ENCODE measurements around the gene HCRTR2.
"Not testable (repeated sequence)": the region's sequence is repeated elsewhere in the genome, so short reads cannot be mapped to it uniquely, and the experiment has no call there.

The HCRTR2 gene

DNA sequence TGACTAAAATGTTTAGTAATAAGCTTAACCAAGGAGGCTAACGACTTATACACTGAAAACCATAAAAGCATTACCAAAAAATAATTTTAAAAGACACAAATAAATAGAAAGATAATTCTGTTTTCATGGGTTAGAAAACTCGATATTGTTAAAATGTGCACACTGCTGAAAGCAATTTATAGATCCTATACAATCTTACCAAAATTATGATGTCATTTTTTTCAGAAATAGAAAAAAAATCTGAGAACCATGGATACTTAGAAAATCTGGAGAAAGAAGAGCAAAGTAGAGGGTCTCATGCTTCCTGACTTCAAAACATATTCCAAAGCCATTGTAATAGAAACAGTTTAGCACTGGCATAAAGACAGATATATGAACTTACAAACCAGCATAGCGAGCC lies 46.6 kb downstream of the HCRTR2 start:
- no peak for DNase-seq

DNA sequence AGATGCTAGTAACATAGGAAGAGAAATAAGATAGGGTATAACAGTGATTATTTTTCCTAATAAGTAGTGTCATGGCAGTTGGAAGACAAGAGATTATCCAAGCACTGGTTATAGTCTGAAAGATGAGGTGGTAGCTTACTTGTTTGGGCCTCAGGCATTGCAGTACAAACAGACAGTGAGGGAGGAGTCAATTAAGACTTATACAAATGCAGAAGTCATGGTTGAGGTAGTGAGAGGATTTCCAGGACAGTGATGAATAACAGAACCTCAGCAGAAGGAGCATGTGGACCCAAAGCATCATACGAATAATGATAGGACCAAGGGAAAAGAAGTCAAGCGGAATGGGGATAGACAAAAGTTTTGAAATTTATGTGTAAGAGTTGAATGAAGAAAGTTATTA lies 53.5 kb downstream of the HCRTR2 start:
- DNase-seq, result no peak

DNA sequence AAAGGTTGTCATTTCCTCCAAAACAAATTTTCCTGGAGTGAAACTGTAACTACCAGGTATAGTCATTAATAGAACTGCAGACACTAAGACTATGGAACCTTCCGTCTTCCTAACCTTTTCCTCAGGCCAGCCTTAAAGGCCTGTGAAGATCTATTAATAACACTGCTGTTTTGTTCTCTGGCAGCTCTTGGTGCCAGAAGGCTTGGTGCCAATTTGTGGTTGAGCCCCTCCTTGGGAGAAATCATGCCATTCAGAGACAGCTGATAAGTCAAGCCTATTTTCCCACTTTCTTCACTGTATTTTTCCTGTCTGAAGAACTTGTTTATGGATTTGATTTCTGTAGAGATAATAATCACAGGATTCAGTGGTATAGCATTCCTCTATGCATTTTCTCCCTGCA lies 64.8 kb downstream of the HCRTR2 start:
- DNase-seq, result no peak

DNA sequence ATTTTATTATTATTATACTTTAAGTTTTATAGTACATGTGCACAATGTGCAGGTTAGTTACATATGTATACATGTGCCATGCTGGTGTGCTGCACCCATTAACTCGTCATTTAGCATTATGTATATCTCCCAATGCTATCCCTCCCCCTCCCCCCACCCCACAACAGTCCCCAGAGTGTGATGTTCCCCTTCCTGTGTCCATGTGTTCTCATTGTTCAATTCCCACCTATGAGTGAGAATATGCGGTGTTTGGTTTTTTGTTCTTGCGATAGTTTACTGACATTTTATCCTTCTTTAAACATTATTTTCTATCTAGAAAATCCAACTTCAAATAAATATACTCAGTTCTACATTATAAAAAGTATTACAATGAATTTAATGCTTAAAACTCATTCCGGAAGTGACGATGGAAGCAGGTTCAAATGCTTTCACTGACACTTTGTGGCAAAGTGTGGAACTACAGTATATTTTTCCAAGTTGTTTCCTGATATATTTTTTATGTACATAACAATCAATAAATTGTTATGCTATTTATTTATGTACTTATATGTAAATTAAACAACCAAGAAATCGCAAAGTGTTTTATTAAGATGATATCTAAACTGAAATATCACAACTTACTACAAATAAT lies 66.8 kb downstream of the HCRTR2 start:
- DNase-seq, result not testable (repeated sequence)

DNA sequence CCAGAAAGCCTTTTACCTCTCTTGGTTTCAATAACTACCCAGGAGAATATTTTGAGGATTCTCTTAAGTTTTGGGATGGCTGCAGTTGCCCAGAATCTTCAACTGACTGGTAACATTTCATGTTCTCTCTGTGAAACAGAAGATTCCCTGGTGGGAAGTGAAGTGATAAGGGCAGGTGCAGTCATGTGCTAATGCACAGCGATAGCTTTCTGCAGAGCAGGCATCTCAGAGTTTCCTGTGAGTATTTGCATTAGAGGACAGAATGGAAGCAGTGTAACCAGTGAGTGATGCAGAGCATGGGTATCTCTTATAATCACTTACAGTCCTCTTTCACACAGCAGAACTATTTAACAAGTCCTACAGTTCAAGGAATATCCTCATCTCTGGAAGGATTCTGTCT lies 76.1 kb downstream of the HCRTR2 start:
- DNase-seq, result no peak

DNA sequence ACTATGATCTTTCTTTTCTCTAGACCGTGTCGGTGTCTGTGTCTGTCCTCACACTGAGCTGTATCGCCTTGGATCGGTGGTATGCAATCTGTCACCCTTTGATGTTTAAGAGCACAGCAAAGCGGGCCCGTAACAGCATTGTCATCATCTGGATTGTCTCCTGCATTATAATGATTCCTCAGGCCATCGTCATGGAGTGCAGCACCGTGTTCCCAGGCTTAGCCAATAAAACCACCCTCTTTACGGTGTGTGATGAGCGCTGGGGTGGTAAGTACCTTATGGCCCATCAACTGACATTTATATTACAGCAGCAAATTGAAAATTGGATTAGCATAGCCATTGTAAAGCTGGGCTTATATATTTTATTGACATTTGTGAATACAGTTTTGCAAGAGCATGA lies 80.8 kb downstream of the HCRTR2 start:
- no peak for DNase-seq

DNA sequence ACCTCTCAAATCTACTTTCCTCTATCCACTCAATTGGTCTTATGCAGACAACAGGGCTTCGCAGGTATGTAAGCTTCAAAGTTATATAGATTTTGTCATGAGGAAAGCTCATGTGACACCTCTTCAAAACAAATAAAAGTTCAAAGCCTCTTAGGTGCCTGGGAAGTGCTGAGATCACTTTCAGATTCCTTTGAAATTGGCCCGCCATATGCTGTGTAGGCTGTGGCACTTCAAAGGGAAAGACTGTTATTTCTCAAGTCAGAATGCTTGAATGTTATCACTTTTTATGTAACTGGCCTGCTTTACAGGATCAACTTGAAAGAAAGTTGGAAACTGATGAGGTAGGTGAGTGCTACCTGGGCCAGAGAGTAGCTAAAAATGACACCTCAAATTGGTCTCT lies 85.9 kb downstream of the HCRTR2 start:
- DNase-seq, result no peak

DNA sequence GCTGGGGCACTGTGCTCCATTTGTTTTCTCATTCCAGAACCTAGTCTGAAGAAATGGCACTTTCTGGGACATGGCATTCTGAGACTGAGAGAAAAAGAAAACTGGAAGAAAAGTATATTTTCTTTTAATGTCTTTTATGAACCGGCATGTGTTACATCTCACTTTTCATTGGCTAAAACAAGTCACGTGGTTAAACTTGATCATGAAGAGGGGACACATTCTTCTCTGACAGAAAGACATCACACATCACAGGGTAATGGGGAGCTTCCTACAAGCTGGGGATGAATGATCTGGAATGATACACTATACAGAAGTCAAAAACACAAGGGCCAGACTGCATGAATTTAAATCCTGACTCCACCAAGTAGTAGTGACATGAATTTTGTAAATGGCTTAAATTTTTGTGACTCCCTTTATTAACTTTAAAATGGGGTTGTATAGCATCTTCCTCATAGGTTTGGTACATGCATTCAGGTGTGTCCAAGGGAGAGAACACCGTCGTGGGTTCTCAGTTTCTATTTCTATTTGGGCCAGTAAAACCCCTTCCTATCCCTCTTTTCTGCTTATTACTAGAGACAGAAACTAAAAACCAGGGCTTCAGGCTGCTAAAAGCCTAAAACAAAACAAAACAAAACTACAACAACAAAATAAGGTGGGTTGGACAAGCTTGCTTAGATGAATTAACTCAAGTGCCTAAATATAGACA lies 91.2 kb downstream of the HCRTR2 start:
- no peak for DNase-seq

DNA sequence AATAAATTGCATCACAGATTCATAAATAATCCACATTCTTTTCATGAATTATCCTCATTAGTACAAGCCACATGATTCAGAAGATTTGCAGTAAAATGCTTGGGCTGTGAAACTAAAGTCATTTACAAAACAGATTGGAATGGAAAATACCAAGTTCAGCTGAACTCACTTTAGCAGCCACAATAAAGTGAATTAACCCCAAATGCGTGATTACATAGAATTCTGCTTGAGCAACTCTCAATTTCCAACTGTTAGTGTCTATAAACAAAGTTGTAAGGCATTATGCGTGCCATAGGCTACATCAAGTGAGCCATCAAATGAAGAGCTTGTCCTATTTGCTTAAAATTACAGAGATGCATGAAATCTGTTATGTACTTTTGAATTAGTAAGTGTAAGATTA lies 92.6 kb downstream of the HCRTR2 start:
- no peak for DNase-seq

DNA sequence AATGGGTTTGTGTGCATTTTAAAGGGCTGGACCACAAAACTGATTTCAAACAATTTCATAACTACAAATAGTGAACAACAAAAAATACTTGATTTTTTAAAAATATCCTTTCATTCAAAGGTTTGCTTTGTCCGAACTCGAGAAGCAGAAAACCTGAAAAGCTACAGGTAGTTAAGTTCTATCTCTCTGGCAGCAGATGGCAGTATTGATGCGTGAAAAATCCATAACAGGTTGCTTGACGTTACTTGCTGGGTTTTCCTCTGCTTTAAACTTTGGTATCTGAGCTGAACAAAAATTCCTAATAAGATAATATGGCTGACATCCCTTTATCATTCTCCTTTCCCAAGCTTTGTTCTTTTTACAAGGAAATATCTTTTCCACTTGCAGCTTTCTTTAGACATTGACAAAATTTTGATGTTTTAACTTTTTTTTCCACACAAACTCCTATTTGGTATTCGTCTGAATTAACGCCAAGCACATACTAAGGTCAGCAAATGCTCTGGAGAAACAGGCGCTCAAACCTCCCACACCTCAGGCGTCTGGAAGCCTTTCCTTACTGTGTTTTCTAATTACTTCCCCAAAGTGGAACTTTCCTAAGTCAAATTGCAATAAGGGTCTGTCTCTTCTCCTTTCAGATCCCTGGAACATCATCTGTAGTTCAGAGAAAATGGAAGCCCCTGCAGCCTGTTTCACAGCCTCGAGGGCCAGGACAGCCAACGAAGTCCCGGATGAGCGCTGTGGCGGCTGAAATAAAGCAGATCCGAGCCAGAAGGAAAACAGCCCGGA lies 102.6 kb downstream of the HCRTR2 start:
- no peak for DNase-seq

DNA sequence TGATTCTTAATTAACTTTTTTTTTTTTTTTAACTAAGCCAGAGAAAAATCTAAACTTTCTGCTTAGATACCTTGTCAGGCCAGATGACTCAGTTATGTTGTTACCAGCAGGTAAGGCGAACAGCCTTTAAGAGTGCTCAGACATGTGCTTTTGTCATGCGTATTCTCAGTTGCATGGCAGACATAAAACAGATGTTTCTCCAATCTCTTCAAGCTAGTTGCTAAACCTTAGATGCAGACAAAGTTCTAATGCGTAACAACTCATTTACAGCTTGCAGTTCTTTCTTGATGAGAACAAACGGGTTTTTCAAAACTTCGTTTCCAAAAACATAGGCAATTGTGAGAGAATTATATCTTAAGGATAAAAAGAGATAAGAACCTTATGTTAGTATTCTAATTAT lies 103.3 kb downstream of the HCRTR2 start:
- no peak for DNase-seq

DNA sequence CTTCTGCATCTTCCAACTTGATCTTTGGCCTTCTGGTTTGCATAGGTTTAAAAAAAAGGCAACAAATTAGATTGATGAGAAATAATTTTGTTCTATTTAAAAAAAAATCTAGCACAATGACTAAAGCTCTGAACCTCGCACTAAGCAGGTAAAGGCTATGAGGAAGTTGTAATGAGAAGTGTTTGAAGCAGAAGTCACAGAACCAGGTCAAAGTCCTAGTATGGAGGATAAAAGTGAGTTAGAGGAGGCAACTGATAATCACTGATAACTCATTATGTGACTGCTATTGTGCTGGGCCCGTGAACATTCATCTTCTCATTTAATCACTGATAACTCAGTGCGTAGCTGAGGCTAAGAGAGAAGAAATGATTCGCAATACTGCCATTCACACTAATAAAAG lies 106.9 kb downstream of the HCRTR2 start:
- no peak for DNase-seq

DNA sequence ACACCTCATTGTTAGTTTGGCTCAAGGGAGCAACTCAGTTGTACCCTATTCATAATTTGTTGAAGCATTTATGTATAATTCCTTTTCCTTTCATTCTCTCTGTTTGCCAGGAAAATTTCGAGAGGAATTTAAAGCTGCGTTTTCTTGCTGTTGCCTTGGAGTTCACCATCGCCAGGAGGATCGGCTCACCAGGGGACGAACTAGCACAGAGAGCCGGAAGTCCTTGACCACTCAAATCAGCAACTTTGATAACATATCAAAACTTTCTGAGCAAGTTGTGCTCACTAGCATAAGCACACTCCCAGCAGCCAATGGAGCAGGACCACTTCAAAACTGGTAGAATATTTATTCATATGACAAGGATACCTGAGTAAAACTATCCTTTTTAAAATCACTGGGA lies 107.8 kb downstream of the HCRTR2 start:
- no peak for DNase-seq

DNA sequence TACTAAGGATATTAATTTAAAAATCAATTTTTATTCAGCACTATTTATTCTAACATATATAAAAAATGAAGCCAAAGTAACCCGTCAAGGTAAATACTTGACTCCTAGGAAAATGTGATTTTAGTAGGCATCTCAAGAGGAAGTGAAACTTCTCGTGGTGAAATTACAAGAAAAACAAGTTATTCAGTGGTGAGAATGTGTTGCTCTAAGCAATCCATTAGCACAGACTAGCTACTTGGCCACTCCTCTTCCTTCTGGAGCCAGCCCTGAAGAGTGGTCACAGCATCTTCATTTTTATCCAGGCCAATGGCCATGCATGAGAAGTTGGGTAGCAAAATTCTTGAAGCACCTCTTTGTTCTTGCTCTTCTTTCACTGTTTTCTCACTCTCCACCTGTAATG lies 112.5 kb downstream of the HCRTR2 start:
- DNase-seq, result no peak

DNA sequence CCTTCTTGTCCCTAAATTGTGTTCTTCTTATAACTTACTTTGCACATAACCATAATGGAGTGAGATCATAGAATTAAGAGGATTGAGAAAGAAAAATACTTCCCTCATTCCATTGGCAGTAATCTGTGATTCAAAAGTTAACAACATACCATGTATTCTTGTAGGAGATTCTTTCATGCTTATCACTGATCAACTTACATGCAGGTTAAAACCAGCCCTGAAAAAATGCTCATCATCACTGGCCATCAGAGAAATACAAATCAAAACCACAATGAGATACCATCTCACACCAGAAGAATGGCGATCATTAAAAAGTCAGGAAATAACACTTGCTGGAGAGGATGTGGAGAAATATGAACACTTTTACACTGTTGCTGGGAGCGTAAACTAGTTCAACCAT lies 116.4 kb downstream of the HCRTR2 start:
- no peak for DNase-seq

DNA sequence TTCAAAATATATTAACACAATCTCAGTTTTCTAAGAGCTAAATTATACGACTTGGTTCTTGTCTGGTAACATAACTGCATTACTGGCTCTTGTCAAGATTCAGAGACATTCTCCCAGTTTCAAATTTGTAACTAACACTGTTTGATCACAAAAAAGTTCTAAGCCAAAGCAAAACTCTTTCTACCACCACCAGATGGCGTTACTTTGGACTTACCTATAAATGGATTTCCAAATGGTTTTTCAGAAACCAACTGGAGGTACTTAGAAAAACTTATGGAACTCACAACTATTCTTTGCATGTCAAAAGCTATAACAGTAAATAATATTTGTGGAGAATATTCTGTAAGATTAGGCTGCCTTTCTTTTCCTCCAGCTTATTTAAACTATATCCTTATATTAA lies 118.8 kb downstream of the HCRTR2 start:
- DNase-seq, result no peak

DNA sequence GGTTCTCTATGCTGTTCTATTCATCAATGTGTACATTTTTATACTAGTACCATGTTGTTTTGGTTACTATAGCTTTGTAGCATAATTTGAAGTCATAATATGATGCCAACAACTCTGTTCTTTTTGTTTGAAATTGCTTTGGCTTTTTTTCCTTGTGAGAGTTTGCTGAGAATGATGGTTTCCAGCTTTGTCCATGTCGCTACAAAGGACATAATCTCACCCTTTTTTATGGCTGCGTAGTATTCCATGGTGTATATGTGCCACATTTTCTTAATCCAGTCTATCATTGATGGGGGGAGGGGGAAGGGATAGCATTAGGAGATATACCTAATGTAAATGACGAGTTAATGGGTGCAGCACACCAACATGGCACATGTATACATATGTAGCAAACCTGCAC lies 122.9 kb downstream of the HCRTR2 start:
- DNase-seq, result not testable (repeated sequence)

DNA sequence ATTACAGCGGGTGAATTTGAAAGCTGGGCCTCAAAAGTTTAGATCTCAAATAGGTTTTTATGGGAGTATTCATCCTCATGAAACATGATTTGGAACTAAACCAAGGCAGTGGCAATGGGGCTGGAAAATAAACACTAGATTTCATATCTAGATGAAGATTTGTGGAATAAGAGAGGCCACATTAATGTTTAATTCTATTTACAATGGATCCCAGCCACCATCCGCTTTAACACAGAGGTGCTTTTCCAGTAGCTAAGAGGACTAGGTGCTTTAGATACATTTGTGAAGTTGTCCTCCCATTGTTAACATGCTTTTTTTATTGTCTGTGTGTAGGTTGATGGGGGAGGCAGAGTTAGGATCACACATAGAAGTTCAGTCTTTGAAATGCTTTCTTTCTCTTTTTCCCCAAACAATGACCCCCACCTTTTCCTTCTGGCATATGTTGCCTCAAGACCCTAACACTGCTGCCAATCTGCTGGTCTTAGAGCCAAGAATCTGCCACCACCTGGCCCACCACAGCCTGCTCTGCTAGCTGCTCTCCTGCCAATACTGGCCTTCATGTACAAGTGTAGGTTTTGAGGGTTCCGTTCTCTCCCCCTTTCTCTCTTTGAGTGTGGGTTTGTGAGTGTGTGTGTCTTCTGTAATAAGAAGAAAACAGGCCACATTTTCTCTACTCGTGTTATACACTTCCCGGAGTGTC lies 125.1 kb downstream of the HCRTR2 start:
- DNase-seq, result no peak

DNA sequence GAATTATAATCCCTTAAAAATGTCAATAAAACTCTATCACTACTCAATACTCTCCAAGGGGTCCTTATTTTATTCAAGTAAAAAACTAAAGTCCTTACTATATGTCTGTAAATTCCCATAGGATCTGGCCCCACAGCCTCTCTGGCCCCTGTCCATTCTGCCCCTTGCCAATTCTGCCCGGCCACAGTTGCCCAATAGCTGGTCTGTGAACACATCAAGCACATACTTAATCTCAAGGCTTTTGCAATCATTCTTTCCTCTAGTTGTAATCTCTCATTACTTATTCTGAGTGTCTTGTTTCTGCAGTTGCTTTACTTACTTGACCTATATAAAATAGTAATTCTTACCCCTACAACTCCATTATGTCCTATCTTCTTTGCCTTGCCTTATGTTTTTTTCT lies 130.4 kb downstream of the HCRTR2 start:
- no peak for DNase-seq

DNA sequence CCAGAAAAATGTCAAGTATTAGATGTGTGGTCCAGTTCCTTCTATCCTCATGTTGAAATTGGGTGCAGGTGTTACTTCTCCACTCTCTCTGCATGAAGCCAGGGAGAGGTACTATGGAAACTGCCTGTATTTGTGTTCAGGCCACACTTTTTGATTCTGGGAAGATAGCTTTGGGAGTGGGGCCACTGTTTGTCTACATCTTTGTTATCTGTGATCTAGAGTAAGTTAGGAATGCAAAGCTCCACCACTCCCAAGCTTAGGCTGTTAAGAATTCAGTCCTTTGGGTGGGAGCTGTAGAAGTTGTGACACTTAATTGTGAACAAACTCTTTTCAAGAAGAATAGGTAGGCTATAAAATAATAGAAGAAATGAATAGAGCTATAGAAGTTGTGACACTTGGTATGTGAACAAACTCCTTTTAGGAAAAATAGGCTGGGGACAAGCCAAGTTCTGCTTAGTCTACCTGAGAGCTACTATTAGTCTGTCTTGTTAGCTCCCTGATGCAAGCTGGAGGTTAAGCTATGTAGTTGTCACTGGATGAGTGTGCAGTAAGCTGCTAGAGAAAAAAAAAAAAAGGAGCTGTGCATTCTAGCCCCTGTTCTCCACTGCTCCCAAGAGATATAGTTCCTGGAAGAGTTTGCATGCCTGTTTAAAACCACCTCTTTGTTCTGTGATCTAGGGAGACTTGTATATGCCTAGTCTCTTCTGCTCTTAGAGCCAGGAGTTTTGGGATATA lies 145.8 kb downstream of the HCRTR2 start:
- DNase-seq, result no peak

DNA sequence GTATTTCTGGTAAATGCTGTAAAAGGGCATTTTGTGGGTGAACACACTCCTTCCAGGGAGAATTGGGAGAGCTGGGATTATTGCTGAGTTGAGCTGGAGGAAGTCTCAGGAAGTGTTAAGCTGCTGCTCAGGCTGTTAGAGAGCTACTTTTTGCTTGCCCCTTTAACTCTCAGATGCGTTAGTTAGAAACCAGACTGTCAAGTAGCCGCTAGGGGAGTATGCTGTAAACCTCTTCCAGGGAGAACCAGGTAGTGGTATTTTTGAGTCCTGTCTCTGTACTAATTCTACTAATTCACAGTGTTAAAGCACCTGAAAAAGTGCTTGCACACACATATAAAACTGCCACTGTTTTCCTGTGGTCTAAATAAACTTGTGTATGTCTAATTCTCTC lies 146.4 kb downstream of the HCRTR2 start:
- DNase-seq, result no peak

DNA sequence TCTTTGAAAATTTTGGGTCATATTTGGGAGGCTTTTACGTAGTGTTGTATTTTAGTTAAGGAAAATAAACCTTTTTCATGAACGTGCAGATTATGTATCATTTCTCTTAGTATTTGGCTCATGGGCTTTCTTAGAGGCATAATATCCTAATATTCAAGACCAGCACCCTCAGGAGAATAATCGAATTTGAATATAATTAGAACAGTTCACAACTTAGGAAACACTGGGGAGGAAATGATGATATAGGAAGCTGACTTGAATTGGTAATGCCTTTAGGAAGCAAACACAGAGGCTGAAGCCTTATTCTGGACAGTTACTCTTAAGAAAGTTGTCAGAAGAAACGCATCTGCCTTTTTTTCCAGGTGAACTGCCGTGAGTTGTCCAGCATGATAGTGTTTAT lies 152.9 kb downstream of the HCRTR2 start, which contains the start of gene GFRAL:
TSS of gene GFRAL (plus strand) at position 301 of the 400 bp plus-strand sequence. CDS start at position 387, 86 bp downstream.
- DNase-seq, result no peak

Data from CD4-positive, alpha-beta T cell treated with Interleukin-15 for 1 hour (primary cell).